HFF-Myc (cell line): ENCODE results near the gene KRT27.

Source experiments
- DNase-seq: peaks from one replicate; pipeline ENCODE4 v3.0.0-alpha.2; 2011; ENCODE audit warnings: low read depth; ENCODE audit errors: extremely low read depth
- H3K4me3 ChIP-seq: replicated peaks from 2 replicates; pipeline ENCODE4 v1.5.1; 2011; ENCODE audit warnings: low read depth, mild to moderate bottlenecking, control low read depth, low read length
- TF ChIP-seq, protein P1 (sequence below): IDR thresholded peaks from 2 replicates; pipeline ENCODE4 v1.5.1; 2012; ENCODE audit warnings: mild to moderate bottlenecking, low read depth, low read length, control low read depth; ENCODE audit errors: missing control alignments

The KRT27 gene

DNA sequence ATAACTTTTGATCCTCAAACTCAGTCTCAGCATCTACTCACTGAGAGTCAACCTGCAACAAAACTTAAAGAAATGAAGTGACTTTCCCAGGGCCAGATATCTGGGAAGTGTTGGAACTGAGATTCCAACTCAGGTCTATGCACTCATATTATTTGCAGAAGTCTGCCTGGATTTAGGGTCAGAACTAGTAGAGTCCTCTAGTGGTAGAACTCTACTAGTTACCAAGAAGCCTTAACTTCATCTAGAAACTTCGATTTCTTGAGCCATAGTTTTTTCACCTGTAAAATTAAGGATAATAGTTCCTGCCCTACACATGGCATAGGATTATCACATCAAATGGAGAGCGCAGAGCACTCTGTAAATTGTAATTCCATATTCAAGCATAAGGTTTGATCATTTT, 55.4 kb downstream of the KRT27 start:
- no peak for DNase-seq
- TF ChIP-seq, protein P1, sequence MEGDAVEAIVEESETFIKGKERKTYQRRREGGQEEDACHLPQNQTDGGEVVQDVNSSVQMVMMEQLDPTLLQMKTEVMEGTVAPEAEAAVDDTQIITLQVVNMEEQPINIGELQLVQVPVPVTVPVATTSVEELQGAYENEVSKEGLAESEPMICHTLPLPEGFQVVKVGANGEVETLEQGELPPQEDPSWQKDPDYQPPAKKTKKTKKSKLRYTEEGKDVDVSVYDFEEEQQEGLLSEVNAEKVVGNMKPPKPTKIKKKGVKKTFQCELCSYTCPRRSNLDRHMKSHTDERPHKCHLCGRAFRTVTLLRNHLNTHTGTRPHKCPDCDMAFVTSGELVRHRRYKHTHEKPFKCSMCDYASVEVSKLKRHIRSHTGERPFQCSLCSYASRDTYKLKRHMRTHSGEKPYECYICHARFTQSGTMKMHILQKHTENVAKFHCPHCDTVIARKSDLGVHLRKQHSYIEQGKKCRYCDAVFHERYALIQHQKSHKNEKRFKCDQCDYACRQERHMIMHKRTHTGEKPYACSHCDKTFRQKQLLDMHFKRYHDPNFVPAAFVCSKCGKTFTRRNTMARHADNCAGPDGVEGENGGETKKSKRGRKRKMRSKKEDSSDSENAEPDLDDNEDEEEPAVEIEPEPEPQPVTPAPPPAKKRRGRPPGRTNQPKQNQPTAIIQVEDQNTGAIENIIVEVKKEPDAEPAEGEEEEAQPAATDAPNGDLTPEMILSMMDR = no peak
- H3K4me3 ChIP-seq = no peak overlapping the region
